GM21737 (cell line): ENCODE data around the gene FAM78A.

Source experiments
- ATAC-seq: cut with Tn5 transposase; IDR thresholded peaks from one replicate; pipeline ENCODE4 v1.9.1; 2021; ENCODE audit warnings: mild to moderate bottlenecking, moderate library complexity; ENCODE audit not compliant: unreplicated experiment

Gene FAM78A

GRCh38 chr9:131276094-131276888 lies at the start of gene FAM78A:
FAM78A (minus strand) TSS chr9:131276510; CDS start chr9:131276179, 331 bp downstream.
- peak; percentile 9 for ATAC-seq

- no peak for ATAC-seq
These were observed 48.7 kb upstream of the FAM78A start for GRCh38 chr9:131324736-131325679.

- ATAC-seq, result no peak
These were observed 47.3 kb upstream of the FAM78A start for GRCh38 chr9:131323629-131324028.

- ATAC-seq, result no peak
These were observed 43.8 kb upstream of the FAM78A start for GRCh38 chr9:131320031-131320685.

- no peak for ATAC-seq
These were observed 43.2 kb upstream of the FAM78A start for GRCh38 chr9:131319486-131319885.

- no peak for ATAC-seq
These were observed 42.1 kb upstream of the FAM78A start for GRCh38 chr9:131318231-131319085.

- no peak for ATAC-seq
These were observed 36.8 kb upstream of the FAM78A start for GRCh38 chr9:131312822-131313770.

- no peak for ATAC-seq
These were observed 35.9 kb upstream of the FAM78A start for GRCh38 chr9:131312246-131312645.

- no peak for ATAC-seq
These were observed 34.7 kb upstream of the FAM78A start for GRCh38 chr9:131310833-131311554.

GRCh38 chr9:131309530-131310276 lies 33.4 kb upstream of the FAM78A start:
- no peak for ATAC-seq

- ATAC-seq, result no peak
These were observed 32.7 kb upstream of the FAM78A start for GRCh38 chr9:131308906-131309529.

GRCh38 chr9:131308452-131308851 lies 32.1 kb upstream of the FAM78A start:
- no peak for ATAC-seq

GRCh38 chr9:131307974-131308373 lies 31.7 kb upstream of the FAM78A start:
- ATAC-seq, result no peak

- ATAC-seq, result no peak
These were observed 30.2 kb upstream of the FAM78A start for GRCh38 chr9:131306397-131307004.

GRCh38 chr9:131304676-131305355 lies 28.5 kb upstream of the FAM78A start:
- no peak for ATAC-seq
